Colonic mucosa (tissue), 4 donors: ENCODE results near the gene ITPR2. TPM values are rescaled to one million over a fixed set of nuclear protein-coding genes. Genes with fewer than 3 reads are reported as not detected.

Source experiments
- DNase-seq: peaks from one replicate; pipeline ENCODE4 v3.0.0-alpha.2; 2020
- H3K27ac ChIP-seq: fragments of 200-600 bp; one replicate; pipeline ENCODE4 v1.8.0; 2021
- H3K27me3 ChIP-seq: fragments of 200-600 bp; one replicate; pipeline ENCODE4 v1.8.0; 2021
- H3K36me3 ChIP-seq: fragments of 200-600 bp; one replicate; pipeline ENCODE4 v1.8.0; 2021
- H3K4me1 ChIP-seq: fragments of 200-600 bp; one replicate; pipeline ENCODE4 v1.8.0; 2021; ENCODE audit warnings: mild to moderate bottlenecking
- H3K4me3 ChIP-seq: fragments of 200-600 bp; one replicate; pipeline ENCODE4 v1.8.0; 2021
- H3K9ac ChIP-seq, 2 donors: one replicate each; pipeline ENCODE4 v1.7.0; 2013; ENCODE audit warnings: control low read depth in 2 of 2, low read depth in 2 of 2, low read length in 2 of 2
- H3K9me3 ChIP-seq: fragments of 200-600 bp; one replicate; pipeline ENCODE4 v1.8.0; 2021
- CTCF ChIP-seq: fragments of 200-600 bp; IDR thresholded peaks from one replicate; pipeline ENCODE4 v1.8.0; 2022; ENCODE audit warnings: antibody characterized with exemption, mild to moderate bottlenecking
- intact Hi-C: fragments of 100-400 bp; cut with DNase I; formaldehyde crosslinking; loops from one replicate; pipeline ENCODE4 v1.14.1; 2022
- total RNA-seq, 2 donors: library from RNA; stranded (reverse); fragmentation: NEBNext Ultra II Directional in 1 of 2; extraction: Animal tissue kit (Norgen Biotek cat#: 25700) in 1 of 2; gene quantifications; one replicate each; pipeline ENCODE4 v1.2.1, GENCODE V29; 2021
- donor health status: healthy.
- donor health status: DM: no; HTN: no; CAD: no.
- donor health status: DM: no; HTN: no; CAD: no.

The ITPR2 gene
- total RNA-seq, 2 donors from 2014 or later = 15.9 to 39.3 TPM

- intact Hi-C loops = no loop called here
- Histone ChIP-seq H3K36me3 (no peaks in the 10 kb centered on the region), H3K9ac (no peak overlapping the region), H3K27ac (no peak overlapping the region), H3K9me3 (no peaks in the 10 kb centered on the region), H3K4me3 (no peak overlapping the region), H3K4me1 (no peaks in the 10 kb centered on the region), H3K27me3 (no peaks in the 10 kb centered on the region)
- no peak for DNase-seq
- no peak for TF ChIP-seq CTCF
Measured at GRCh38 chr12:26668847-26669246, 164.1 kb downstream of the ITPR2 start.

GRCh38 chr12:26668230-26668629 lies 164.8 kb downstream of the ITPR2 start:
- Histone ChIP-seq H3K27ac (no peak overlapping the region), H3K9me3 (no peaks in the 10 kb centered on the region), H3K9ac (no peak overlapping the region), H3K36me3 (no peaks in the 10 kb centered on the region), H3K4me3 (no peak overlapping the region), H3K27me3 (no peaks in the 10 kb centered on the region), H3K4me1 (no peaks in the 10 kb centered on the region)
- TF ChIP-seq CTCF = no peak
- no peak for DNase-seq
- intact Hi-C loops = no loop called here

GRCh38 chr12:26666286-26666685 lies 166.7 kb downstream of the ITPR2 start:
- intact Hi-C loops = no loop called here
- Histone ChIP-seq H3K36me3 (no peaks in the 10 kb centered on the region), H3K27me3 (no peaks in the 10 kb centered on the region), H3K4me1 (no peaks in the 10 kb centered on the region), H3K4me3 (no peak overlapping the region), H3K9ac (no peak overlapping the region), H3K9me3 (no peaks in the 10 kb centered on the region), H3K27ac (no peak overlapping the region)
- no peak for DNase-seq
- no peak for TF ChIP-seq CTCF

- Histone ChIP-seq H3K27ac (no peak overlapping the region), H3K9me3 (no peaks in the 10 kb centered on the region), H3K4me1 (no peaks in the 10 kb centered on the region), H3K9ac (no peak overlapping the region), H3K27me3 (no peaks in the 10 kb centered on the region), H3K36me3 (no peaks in the 10 kb centered on the region), H3K4me3 (no peak overlapping the region)
- intact Hi-C loops = no loop called here
- no peak for DNase-seq
- no peak for TF ChIP-seq CTCF
Measured at GRCh38 chr12:26661399-26661798, 171.6 kb downstream of the ITPR2 start.

- H3K36me3 ChIP-seq = no peaks in the 10 kb centered on the region
- intact Hi-C loops = loop anchor here (10.0 kb wide), 1 partner anchor 225 kb away; no protein-coding TSS in a partner anchor
- TF ChIP-seq CTCF = no peak
- no peak overlapping the region for H3K9ac ChIP-seq
- H3K9me3 ChIP-seq = no peaks in the 10 kb centered on the region
- DNase-seq = no peak
- no peak overlapping the region for H3K27ac ChIP-seq
- H3K4me3 ChIP-seq = no peak overlapping the region
- no peaks in the 10 kb centered on the region for H3K4me1 ChIP-seq
- H3K27me3 ChIP-seq = no peaks in the 10 kb centered on the region
Measured at GRCh38 chr12:26659930-26660329, 173.1 kb downstream of the ITPR2 start.

- Histone ChIP-seq H3K4me3 (no peak overlapping the region), H3K9me3 (no peaks in the 10 kb centered on the region), H3K27me3 (no peaks in the 10 kb centered on the region), H3K27ac (no peak overlapping the region), H3K4me1 (no peaks in the 10 kb centered on the region), H3K36me3 (no peaks in the 10 kb centered on the region), H3K9ac (no peak overlapping the region)
- no peak for TF ChIP-seq CTCF
- DNase-seq = no peak
- intact Hi-C loops = loop anchor here (10.0 kb wide), 1 partner anchor 224 kb away; no protein-coding TSS in a partner anchor
Measured at GRCh38 chr12:26658991-26659390, 174.0 kb downstream of the ITPR2 start.
